B cell (primary cell): ENCODE measurements around the gene PCAT7.

Experiments used
- CTCF ChIP-seq: fragments of 200-600 bp; IDR thresholded peaks from one replicate; pipeline ENCODE4 v1.8.0; 2022; ENCODE audit warnings: antibody characterized with exemption, mild to moderate bottlenecking
- EZH2 ChIP-seq: IDR thresholded peaks from 2 replicates; pipeline ENCODE4 v1.6.1; 2012; ENCODE audit warnings: borderline replicate concordance, low read depth, mild to moderate bottlenecking, moderate library complexity, low read length; ENCODE audit not compliant: insufficient read depth, poor library complexity, severe bottlenecking

DNA sequence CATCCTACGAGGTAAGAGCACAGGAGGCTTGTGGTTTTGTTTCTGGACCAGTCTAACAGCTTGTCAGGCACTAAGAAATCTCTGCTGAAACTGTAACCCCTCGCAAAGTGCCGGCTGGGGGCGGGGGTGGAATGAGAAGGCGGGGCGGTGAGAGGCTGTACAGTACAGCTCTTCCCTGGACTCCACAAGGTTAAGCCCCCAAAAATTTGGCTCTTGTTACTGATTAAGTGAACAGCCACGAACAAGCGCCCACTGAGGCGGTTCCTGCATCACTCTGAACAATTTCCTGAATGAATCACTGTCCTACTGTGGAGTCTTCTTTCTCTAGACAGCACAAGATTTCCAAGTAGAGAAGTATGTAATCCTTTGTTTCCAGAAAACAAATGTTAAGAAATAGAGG, 31.9 kb downstream of the PCAT7 start:
- TF ChIP-seq CTCF (no peak), EZH2 (no peak)
